ENCODE measurements around the gene GUCA2B.

DNA sequence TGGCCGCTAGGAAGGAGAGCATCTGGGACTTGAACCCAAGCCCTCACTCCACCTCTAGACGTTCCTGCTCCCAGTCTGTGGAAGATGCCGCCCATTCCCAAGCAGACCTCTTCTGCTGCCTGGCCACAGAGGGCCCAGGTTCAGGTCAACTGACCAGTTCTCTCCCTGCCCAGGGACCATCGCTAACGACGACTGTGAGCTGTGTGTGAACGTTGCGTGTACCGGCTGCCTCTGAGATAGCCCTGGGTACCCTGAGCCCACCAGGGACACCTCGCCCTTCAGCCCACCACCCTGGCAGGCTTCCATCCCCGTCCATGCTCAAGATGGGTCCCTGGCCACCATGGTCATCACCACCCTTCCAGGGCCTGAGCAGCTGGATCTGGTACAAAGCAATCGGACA, 2.2 kb downstream of the GUCA2B start:
- no peak for TF ChIP-seq YY1 (IDR thresholded peaks at IDR 0.05; ENCODE audit: insufficient read depth, insufficient read length)
- no peak for TF ChIP-seq SUZ12 (IDR thresholded peaks at IDR 0.05; ENCODE audit: extremely low read depth, insufficient read depth, insufficient read length)
- no peak for TF ChIP-seq ZNF274 (IDR thresholded peaks at IDR 0.05; ENCODE audit: low read depth, low read length)

All from NT2/D1 (cell line).